ENCODE results near the gene GFM1.

DNA sequence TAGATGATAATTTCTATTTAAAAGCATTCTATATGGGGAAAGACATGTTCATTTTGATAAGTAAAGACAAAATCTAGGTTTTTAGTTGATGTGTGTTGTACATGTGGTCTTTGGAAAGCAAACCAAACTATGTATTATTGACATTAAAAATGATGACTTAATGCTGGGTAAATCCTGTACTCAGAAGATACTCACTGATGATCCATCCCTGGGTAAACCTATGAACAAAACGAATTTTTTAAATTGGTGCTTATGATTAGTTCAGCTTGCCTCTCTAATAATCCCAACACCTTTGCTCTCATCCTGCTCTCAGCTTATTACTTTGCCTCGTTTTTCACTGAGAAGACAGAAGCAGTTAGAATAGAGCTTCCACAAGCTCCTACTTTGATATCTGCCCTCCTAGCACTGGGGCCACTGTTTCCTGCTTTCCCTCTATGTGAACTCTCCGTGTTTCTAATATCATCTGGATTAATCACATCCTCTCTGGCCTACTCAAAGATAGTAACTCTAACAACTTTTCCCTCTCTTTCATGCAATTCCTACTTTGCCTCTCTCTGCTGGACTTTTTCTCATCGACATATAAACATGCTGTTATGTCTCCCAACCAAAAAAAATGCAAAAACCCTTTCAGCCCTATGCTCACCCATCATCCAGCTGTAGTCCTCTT is 58.6 kb downstream of the GFM1 start:
- TF ChIP-seq, protein P1, sequence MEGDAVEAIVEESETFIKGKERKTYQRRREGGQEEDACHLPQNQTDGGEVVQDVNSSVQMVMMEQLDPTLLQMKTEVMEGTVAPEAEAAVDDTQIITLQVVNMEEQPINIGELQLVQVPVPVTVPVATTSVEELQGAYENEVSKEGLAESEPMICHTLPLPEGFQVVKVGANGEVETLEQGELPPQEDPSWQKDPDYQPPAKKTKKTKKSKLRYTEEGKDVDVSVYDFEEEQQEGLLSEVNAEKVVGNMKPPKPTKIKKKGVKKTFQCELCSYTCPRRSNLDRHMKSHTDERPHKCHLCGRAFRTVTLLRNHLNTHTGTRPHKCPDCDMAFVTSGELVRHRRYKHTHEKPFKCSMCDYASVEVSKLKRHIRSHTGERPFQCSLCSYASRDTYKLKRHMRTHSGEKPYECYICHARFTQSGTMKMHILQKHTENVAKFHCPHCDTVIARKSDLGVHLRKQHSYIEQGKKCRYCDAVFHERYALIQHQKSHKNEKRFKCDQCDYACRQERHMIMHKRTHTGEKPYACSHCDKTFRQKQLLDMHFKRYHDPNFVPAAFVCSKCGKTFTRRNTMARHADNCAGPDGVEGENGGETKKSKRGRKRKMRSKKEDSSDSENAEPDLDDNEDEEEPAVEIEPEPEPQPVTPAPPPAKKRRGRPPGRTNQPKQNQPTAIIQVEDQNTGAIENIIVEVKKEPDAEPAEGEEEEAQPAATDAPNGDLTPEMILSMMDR (IDR thresholded peaks at IDR 0.05), result no peak
- TF ChIP-seq POLR2A (IDR thresholded peaks at IDR 0.05), result no peak

All from ovary (tissue), 3 donors.